BJ (cell line): Measurements from ENCODE around the gene CEACAM1. TPM values are rescaled to one million over a fixed set of nuclear protein-coding genes. Genes with fewer than 3 reads are reported as not detected.

Source experiments
- CTCF ChIA-PET: fragments of 350-600 bp; formaldehyde crosslinking; extraction: SDS; loops from one replicate; lab custom pipeline; 2021; ENCODE audit warnings: antibody characterized with exemption, inconsistent platforms; lab: Yijun Ruan, JAX
- POLR2A ChIA-PET: fragments of 300-600 bp; sonication (Branson Sonifier 250); formaldehyde crosslinking; extraction: SDS; loops from one replicate; lab custom pipeline; 2021; ENCODE audit warnings: antibody characterized with exemption; lab: Charles Lee
- DNase-seq: peaks from one replicate; pipeline ENCODE4 v3.0.0-alpha.2; 2011; ENCODE audit warnings: low read depth
- H3K27me3 ChIP-seq: 2 replicates; pipeline ENCODE4 v1.6.0; 2011; ENCODE audit warnings: low read length; ENCODE audit not compliant: control insufficient read depth, insufficient read depth
- H3K36me3 ChIP-seq: 2 replicates; pipeline ENCODE4 v1.5.1; 2011; ENCODE audit warnings: low read length; ENCODE audit not compliant: control insufficient read depth, insufficient read depth
- H3K4me3 ChIP-seq: 2 replicates; pipeline ENCODE4 v1.5.1; 2011; ENCODE audit warnings: low read depth, mild to moderate bottlenecking, control low read depth, low read length
- CTCF ChIP-seq: IDR thresholded peaks from 2 replicates; pipeline ENCODE4 v1.5.1; 2011; ENCODE audit warnings: low read depth, mild to moderate bottlenecking, control low read depth, inconsistent platforms, low read length, moderate library complexity; ENCODE audit not compliant: insufficient read depth
- polyA plus RNA-seq: library from polyadenylated mRNA; depleted of rRNA; stranded (reverse); fragments of >200 nt; gene quantifications from 2 replicates; pipeline ENCODE4 v1.2.3, GENCODE V29; 2011

The CEACAM1 gene
- polyA plus RNA-seq, 1 experiment, result 0.11 TPM

- Histone ChIP-seq H3K36me3 (no peaks in the 10 kb centered on the region), H3K4me3 (no peak overlapping the region), H3K27me3 (peaks cover 19% of the 10 kb centered on the region)
- ChIA-PET POLR2A (no interaction called here), CTCF (interaction anchor here (2.5 kb wide), 1 partner anchor 15 kb away, joined by 7 read pairs; no protein-coding TSS in a partner anchor)
- no peak for TF ChIP-seq CTCF
- no peak for DNase-seq
Observed at GRCh38 chr19:42548552-42548951, 20.3 kb upstream of the CEACAM1 start.

GRCh38 chr19:42547929-42548328, 19.6 kb upstream of the CEACAM1 start:
- H3K27me3 ChIP-seq, result peaks cover 22% of the 10 kb centered on the region
- POLR2A ChIA-PET, result no interaction called here
- no peaks in the 10 kb centered on the region for H3K36me3 ChIP-seq
- H3K4me3 ChIP-seq, result no peak overlapping the region
- CTCF ChIA-PET, result interaction anchor here (2.5 kb wide), 1 partner anchor 16 kb away, joined by 7 read pairs; no protein-coding TSS in a partner anchor
- DNase-seq, result no peak
- TF ChIP-seq CTCF, result no peak

- Histone ChIP-seq H3K4me3 (no peak overlapping the region), H3K27me3 (peaks cover 23% of the 10 kb centered on the region), H3K36me3 (no peaks in the 10 kb centered on the region)
- ChIA-PET CTCF (interaction anchor here (0.5 kb wide), 1 partner anchor 79 kb away, joined by 3 read pairs; no protein-coding TSS in a partner anchor), POLR2A (no interaction called here)
- no peak for TF ChIP-seq CTCF
- DNase-seq, result no peak
Observed at GRCh38 chr19:42546831-42547500, 18.7 kb upstream of the CEACAM1 start.

- no peak for DNase-seq
- POLR2A ChIA-PET, result no interaction called here
- no peak for TF ChIP-seq CTCF
- Histone ChIP-seq H3K36me3 (no peaks in the 10 kb centered on the region), H3K27me3 (peaks cover 23% of the 10 kb centered on the region), H3K4me3 (no peak overlapping the region)
- CTCF ChIA-PET, result interaction anchor here (1.9 kb wide), 1 partner anchor 15 kb away, joined by 6 read pairs; no protein-coding TSS in a partner anchor
Observed at GRCh38 chr19:42544146-42544545, 15.9 kb upstream of the CEACAM1 start.

- no peak for TF ChIP-seq CTCF
- POLR2A ChIA-PET, result no interaction called here
- H3K27me3 ChIP-seq, result peaks cover 26% of the 10 kb centered on the region
- no peak for DNase-seq
- CTCF ChIA-PET, result interaction anchor here (1.1 kb wide), 1 partner anchor 14 kb away, joined by 4 read pairs; no protein-coding TSS in a partner anchor
- H3K36me3 ChIP-seq, result no peaks in the 10 kb centered on the region
- no peak overlapping the region for H3K4me3 ChIP-seq
Observed at GRCh38 chr19:42542791-42543190, 14.5 kb upstream of the CEACAM1 start.
